ENCODE measurements around the gene KLHL29.

DNA sequence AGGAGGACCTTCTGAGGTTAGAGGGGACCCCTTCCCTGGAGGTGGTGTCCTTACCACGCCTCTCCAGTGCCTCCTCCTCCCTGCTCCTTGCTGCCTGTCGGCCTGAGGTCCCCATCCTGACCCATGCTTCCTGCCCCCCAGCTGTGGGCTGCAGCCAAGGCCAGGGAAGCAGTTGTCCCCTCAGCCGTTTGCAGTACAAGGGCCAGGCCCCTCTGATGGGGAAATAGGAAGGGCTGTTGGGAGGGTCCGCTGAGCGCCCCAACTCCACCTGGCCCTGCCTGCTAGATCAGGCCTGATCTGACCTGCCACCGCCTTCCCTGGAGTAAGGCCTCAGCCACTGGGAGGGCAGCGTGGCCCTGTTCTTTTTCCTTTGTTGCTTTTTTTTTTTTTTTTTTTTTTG lies 219.8 kb downstream of the KLHL29 start:
- no peak for TF ChIP-seq POLR2AphosphoS5 (IDR thresholded peaks at IDR 0.05; ENCODE audit: low read depth, low read length)
- no peak for TF ChIP-seq TAF1 (IDR thresholded peaks at IDR 0.05; ENCODE audit: borderline replicate concordance, low read depth, low read length)
- TF ChIP-seq POLR2A (IDR thresholded peaks at IDR 0.05; ENCODE audit: low read depth, low read length) = no peak
